ENCODE results near the gene EPB41L2.

GRCh38 chr6:131033631-131034030 lies 29.4 kb downstream of the EPB41L2 start:
- TF ChIP-seq, protein P1, sequence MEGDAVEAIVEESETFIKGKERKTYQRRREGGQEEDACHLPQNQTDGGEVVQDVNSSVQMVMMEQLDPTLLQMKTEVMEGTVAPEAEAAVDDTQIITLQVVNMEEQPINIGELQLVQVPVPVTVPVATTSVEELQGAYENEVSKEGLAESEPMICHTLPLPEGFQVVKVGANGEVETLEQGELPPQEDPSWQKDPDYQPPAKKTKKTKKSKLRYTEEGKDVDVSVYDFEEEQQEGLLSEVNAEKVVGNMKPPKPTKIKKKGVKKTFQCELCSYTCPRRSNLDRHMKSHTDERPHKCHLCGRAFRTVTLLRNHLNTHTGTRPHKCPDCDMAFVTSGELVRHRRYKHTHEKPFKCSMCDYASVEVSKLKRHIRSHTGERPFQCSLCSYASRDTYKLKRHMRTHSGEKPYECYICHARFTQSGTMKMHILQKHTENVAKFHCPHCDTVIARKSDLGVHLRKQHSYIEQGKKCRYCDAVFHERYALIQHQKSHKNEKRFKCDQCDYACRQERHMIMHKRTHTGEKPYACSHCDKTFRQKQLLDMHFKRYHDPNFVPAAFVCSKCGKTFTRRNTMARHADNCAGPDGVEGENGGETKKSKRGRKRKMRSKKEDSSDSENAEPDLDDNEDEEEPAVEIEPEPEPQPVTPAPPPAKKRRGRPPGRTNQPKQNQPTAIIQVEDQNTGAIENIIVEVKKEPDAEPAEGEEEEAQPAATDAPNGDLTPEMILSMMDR (IDR thresholded peaks at IDR 0.05): no peak
- no peak for TF ChIP-seq POLR2A (IDR thresholded peaks at IDR 0.05)
